ENCODE results near the gene SLC48A1.

SLC48A1 gene

GRCh38 chr12:47781479-47782371 lies 8.7 kb downstream of the SLC48A1 start:
- no peak overlapping the region for H3K4me3 ChIP-seq (ENCODE audit: low read length)
- TF ChIP-seq CTCF (conservative IDR thresholded peaks at IDR 0.05; ENCODE audit: low read depth, low read length): no peak
- no peak for DNase-seq (ENCODE audit: low read depth)

- no peak for TF ChIP-seq CTCF (conservative IDR thresholded peaks at IDR 0.05; ENCODE audit: low read depth, low read length)
- no peak overlapping the region for H3K4me3 ChIP-seq (ENCODE audit: low read length)
Measured at GRCh38 chr12:47782372-47782770, 9.3 kb downstream of the SLC48A1 start.

GRCh38 chr12:47783024-47783755 lies 10.2 kb downstream of the SLC48A1 start:
- TF ChIP-seq CTCF (conservative IDR thresholded peaks at IDR 0.05; ENCODE audit: low read depth, low read length): no peak
- DNase-seq (ENCODE audit: low read depth): no peak
- H3K4me3 ChIP-seq (ENCODE audit: low read length): no peak overlapping the region

More at GRCh38 chr12:47782372-47782770, 9.3 kb downstream of the SLC48A1 start:
- DNase-seq (ENCODE audit: low read depth): no peak

DNA sequence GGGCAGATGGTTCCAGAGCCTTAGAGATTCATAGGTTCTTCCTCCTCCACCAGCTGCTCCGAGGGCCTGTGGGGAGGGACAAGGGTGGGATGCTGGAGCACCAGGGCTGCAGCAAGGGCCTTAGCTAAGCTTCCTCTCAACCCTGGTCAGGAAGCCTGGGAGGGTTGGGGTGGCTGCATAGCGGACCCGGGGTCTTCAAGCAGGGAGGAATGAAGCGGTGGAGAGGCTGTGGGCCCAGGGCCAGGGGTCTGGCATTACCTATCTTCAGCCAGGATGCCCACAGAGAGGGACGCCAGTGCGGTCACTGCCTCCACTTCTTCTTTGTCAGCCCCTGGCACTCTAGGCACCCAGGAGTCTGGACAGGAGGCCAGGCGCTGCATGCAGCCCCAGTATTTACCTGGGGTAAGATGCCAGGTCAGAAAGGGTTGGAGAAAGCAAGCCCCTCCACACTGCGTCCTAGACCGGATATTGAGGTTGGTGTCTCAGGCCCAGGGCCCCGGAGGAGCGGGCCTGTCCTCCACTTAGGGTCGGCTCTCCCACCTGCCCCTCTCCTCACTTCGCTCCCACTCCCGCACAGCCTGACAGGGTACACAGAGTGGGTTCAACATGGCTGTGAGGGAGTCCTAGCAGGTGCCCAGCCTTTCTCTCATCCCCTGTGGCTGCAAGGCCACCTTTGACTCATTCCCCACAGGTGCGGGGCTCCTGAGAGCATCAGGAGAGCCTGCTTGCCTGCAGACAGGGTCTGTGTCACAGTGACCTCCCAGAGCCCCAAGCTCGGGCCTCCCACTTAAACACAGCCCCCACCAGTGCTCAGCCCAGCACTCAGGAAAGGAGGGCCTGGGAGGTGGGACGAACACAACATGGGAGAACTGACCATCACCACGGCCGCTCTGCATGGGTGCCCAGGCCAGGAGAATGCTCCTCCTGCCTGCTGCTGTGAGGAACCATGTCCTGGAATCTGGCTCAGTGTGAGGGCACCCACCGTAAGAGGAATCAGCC lies 11.1 kb downstream of the SLC48A1 start:
- TF ChIP-seq CTCF (conservative IDR thresholded peaks at IDR 0.05; ENCODE audit: low read depth, low read length): no peak

DNA sequence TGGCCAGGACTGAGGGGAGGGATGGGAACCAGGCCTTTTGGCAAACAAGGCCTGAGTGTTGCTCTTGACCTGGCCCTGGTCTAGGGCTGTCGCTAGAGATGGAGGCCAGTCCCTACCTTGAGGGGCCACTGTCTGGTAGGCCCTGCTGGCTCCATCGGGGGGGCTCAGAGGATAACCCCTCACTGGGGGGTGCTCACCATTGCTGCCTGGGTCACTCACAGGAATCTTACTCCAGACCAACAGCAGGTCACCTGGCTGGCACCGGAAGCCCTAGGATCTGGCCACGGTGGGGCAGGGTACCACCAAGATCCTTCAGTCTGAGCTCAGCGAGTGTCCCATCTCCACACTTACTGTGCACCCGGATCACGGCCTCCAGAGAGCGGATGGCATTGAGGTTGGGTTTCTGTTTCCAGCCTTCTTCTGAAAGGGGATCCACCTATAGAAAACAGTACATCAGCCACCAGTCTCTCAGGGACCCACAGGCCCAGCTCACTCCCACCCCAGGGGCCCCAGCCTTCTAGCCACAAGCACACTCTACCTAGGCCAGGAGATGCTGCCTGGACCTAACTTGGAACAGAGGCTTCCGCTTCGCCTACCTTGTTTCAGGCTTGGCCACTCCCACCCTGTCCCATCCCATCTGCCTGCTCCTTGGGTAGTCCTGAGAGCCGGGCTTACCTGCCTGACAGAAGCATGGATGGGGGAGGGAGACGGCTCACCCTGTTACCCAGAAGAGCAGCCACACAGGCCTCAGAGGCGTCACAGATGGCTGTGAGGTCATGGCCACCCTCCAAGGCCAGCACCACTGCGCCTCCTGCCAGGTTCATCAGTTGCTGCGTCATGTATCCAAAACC lies 12.2 kb downstream of the SLC48A1 start:
- DNase-seq (ENCODE audit: low read depth): no peak
- TF ChIP-seq CTCF (conservative IDR thresholded peaks at IDR 0.05; ENCODE audit: low read depth, low read length): no peak
- no peak overlapping the region for H3K4me3 ChIP-seq (ENCODE audit: low read length)

More for the DNA sequence above, 11.1 kb downstream of the SLC48A1 start:
- no peak for DNase-seq (ENCODE audit: low read depth)
- H3K4me3 ChIP-seq (ENCODE audit: low read length): no peak overlapping the region

All from retinal pigment epithelial cell (primary cell).